CD4-positive, alpha-beta T cell (primary cell): ENCODE data around the gene MORN3. TPM values are rescaled to one million over a fixed set of nuclear protein-coding genes. Genes with fewer than 3 reads are reported as not detected.

ENCODE experiments used
- ATAC-seq: fragments of 200-7000 bp; cut with Tn5 transposase; one replicate; pipeline ENCODE4 v1.10.0; 2022; ENCODE audit warnings: mild to moderate bottlenecking; ENCODE audit not compliant: poor library complexity
- CTCF ChIA-PET: fragments of 350-600 bp; sonication (Branson Sonifier 250); formaldehyde crosslinking; loops from one replicate; lab custom pipeline; 2021; ENCODE audit warnings: antibody characterized with exemption, inconsistent platforms; lab: Charles Lee
- POLR2A ChIA-PET: fragments of 350-600 bp; sonication (Branson Sonifier 250); formaldehyde crosslinking; loops from one replicate; lab custom pipeline; 2021; ENCODE audit warnings: antibody characterized with exemption, inconsistent platforms; lab: Charles Lee
- DNase-seq, 14 experiments: peaks; one replicate each; pipeline ENCODE4 v3.0.0-alpha.2; 2013 to 2020; ENCODE audit warnings: mixed read lengths in 2 of 14
- H3K27ac ChIP-seq, 2 donors: one replicate each; pipeline versions ENCODE4 v1.5.1 to v1.7.0; 2013; ENCODE audit warnings: low read length in 2 of 2, low read depth in 1 of 2, mild to moderate bottlenecking in 1 of 2
- H3K27me3 ChIP-seq, 2 experiments: 1 replicate in 1 of 2; 2 replicates in 1 of 2; pipeline versions ENCODE4 v1.6.1 to v1.7.0; 2013; ENCODE audit warnings: low read length in 2 of 2, control low read depth in 1 of 2, mild to moderate bottlenecking in 1 of 2, moderate library complexity in 1 of 2; ENCODE audit not compliant: insufficient read depth in 2 of 2, control insufficient read depth in 1 of 2
- H3K36me3 ChIP-seq: one replicate; pipeline ENCODE4 v1.6.1; 2013; ENCODE audit warnings: low read length, control low read depth; ENCODE audit not compliant: insufficient read depth
- H3K4me1 ChIP-seq: one replicate; pipeline ENCODE4 v1.6.1; 2013; ENCODE audit warnings: low read length, control low read depth; ENCODE audit not compliant: insufficient read depth
- H3K4me3 ChIP-seq: one replicate; pipeline ENCODE4 v1.5.1; 2013; ENCODE audit warnings: mild to moderate bottlenecking, low read length, moderate library complexity
- H3K9me3 ChIP-seq, 2 experiments: 1 replicate in 1 of 2; 2 replicates in 1 of 2; pipeline versions ENCODE4 v1.6.1 to v1.7.0; 2013; ENCODE audit warnings: low read length in 2 of 2, mild to moderate bottlenecking in 2 of 2, control low read depth in 1 of 2, moderate library complexity in 1 of 2; ENCODE audit not compliant: control insufficient read depth in 1 of 2, insufficient read depth in 1 of 2
- H3K27ac Mint-ChIP-seq: one replicate; pipeline ENCODE4 v1.8.0; 2020; ENCODE audit warnings: mixed read lengths
- H3K27me3 Mint-ChIP-seq: one replicate; pipeline ENCODE4 v1.8.0; 2021; ENCODE audit warnings: mixed read lengths
- H3K36me3 Mint-ChIP-seq: one replicate; pipeline ENCODE4 v1.8.0; 2021; ENCODE audit warnings: low read depth, mixed read lengths
- H3K4me1 Mint-ChIP-seq: one replicate; pipeline ENCODE4 v1.8.0; 2021; ENCODE audit warnings: low read depth, mixed read lengths
- H3K4me3 Mint-ChIP-seq: one replicate; pipeline ENCODE4 v1.8.0; 2020; ENCODE audit warnings: mild to moderate bottlenecking, mixed read lengths
- H3K9me3 Mint-ChIP-seq: one replicate; pipeline ENCODE4 v1.8.0; 2020; ENCODE audit warnings: mixed read lengths
- CTCF ChIP-seq: fragments of 200-600 bp; IDR thresholded peaks from one replicate; pipeline ENCODE4 v1.8.0; 2022; ENCODE audit warnings: antibody characterized with exemption, mild to moderate bottlenecking
- intact Hi-C, 2 experiments: fragments of 100-400 bp; cut with DNase I in 1 of 2; cut with micrococcal nuclease in 1 of 2; formaldehyde crosslinking; loops; one replicate each; pipeline versions ENCODE4 v1.15.1 to v1.9.0; 2023 to 2025; cut with DNase I, micrococcal nuclease
- total RNA-seq, 174 experiments: library from RNA in 2 of 174; stranded (reverse) in 2 of 174; gene quantifications; one replicate each; pipeline ENCODE4 v1.2.3 and lab custom pipeline; 2021 to 2026

Gene MORN3
- total RNA-seq, 2 experiments from 2014 or later = 9.8 to 11.9 TPM

GRCh38 chr12:121628037-121628436 is 41.4 kb downstream of the MORN3 start:
- Mint-ChIP-seq H3K27ac (peak overlapping the region; percentile 99), H3K4me3 (peak overlapping the region; percentile 99), H3K36me3 (peaks cover 51% of the 10 kb centered on the region), H3K27me3 (no peaks in the 10 kb centered on the region), H3K9me3 (no peaks in the 10 kb centered on the region), H3K4me1 (peaks cover 70% of the 10 kb centered on the region)
- DNase-seq = no peak
- ChIA-PET CTCF (interaction anchor here (0.6 to 6.1 kb wide), 7 partner anchors 22 to 1187 kb away, joined by 3 to 62 read pairs (median 20); partner anchors contain the start of genes KDM2B, MORN3 and RHOF), POLR2A (interaction anchor here (0.7 to 7.0 kb wide), 16 partner anchors 9 to 617 kb away, joined by 3 to 193 read pairs (median 20); partner anchors contain the start of genes KDM2B, MORN3 and TMEM120B)
- no peaks in the 10 kb centered on the region for H3K27me3 ChIP-seq
- no peaks in the 10 kb centered on the region for H3K9me3 ChIP-seq
- H3K4me1 ChIP-seq = peaks cover 70% of the 10 kb centered on the region
- ATAC-seq = no peak
- H3K36me3 ChIP-seq = peaks cover 19% of the 10 kb centered on the region
- peak overlapping the region; percentile 89 for H3K4me3 ChIP-seq
- H3K27ac ChIP-seq = peak overlapping the region; percentile 90 to 96
- no peak for TF ChIP-seq CTCF
- intact Hi-C loops = loop anchor here in 1 of 2 experiments (5.0 kb wide), 1 partner anchor 164 kb away; the partner anchor contains the start of gene RHOF

- H3K27me3 ChIP-seq = no peaks in the 10 kb centered on the region
- no peaks in the 10 kb centered on the region for H3K9me3 Mint-ChIP-seq
- intact Hi-C loops = loop anchor here (1.0 to 5.0 kb wide), 10 partner anchors 36 to 165 kb away; partner anchors contain the start of genes MORN3 (in 1 of the 2) and RHOF (in 1 of the 2)
- H3K4me1 Mint-ChIP-seq = peaks cover 60% of the 10 kb centered on the region
- H3K4me3 ChIP-seq = peak overlapping the region; percentile 89
- H3K27ac ChIP-seq = peak overlapping the region; percentile 90 to 96
- no peaks in the 10 kb centered on the region for H3K9me3 ChIP-seq
- DNase-seq (peak; percentile 51 to 92 (median 72)), ATAC-seq (peak; percentile 45)
- peaks cover 60% of the 10 kb centered on the region for H3K4me1 ChIP-seq
- peak; percentile 32 for TF ChIP-seq CTCF
- peaks cover 41% of the 10 kb centered on the region for H3K36me3 Mint-ChIP-seq
- peak overlapping the region; percentile 99 for H3K4me3 Mint-ChIP-seq
- peak overlapping the region; percentile 99 for H3K27ac Mint-ChIP-seq
- ChIA-PET POLR2A (interaction anchor here (0.6 to 7.0 kb wide), 41 partner anchors 10 to 618 kb away, joined by 3 to 193 read pairs (median 5); partner anchors contain the start of genes DIABLO, KDM2B, MORN3 and PSMD9), CTCF (interaction anchor here (0.6 to 6.1 kb wide), 21 partner anchors 10 to 212 kb away, joined by 3 to 62 read pairs (median 4); partner anchors contain the start of genes KDM2B, MORN3 and RHOF)
- no peaks in the 10 kb centered on the region for H3K27me3 Mint-ChIP-seq
- peaks cover 10% of the 10 kb centered on the region for H3K36me3 ChIP-seq
Observed at GRCh38 chr12:121626853-121627640, 42.4 kb downstream of the MORN3 start.

DNA sequence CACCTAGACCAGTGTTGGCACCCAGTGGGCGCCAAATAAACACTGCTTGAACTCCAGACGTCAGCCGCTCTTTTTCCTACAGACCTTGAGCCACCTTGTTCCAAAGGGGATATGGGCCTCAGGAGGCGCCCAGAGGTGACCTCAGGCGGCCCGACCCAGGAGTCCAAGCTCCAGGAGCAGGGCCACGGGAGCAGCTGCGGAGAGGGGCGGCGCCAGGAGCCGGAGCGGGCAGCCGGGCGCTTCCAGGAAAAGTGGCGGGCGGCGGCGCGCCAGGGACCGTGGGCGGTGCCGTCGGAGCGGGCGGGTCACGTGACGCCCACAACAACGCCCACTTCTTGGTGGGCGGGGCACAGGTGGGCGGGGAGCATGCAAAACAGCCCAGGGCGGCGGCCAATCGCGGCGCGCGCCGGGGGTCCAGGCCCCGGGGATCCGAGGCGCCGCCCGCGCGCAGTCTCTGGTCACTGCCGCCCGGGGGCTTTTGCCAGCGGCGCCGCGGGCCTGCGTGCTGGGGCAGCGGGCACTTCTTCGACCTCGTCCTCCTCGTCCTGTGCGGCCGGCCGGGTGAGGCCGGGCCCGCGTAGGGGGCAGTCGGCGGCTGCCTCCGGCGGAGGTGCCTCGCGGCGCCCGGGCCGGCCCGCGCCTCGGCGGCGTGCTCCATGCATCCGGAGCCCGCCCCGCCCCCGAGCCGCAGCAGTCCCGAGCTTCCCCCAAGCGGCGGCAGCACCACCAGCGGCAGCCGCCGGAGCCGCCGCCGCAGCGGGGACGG is 43.2 kb downstream of the MORN3 start, which contains the start of gene ORAI1:
TSS of gene ORAI1 (plus strand) at position 444 of the 766 bp plus-strand sequence.
- CTCF ChIA-PET = interaction anchor here (0.6 to 6.1 kb wide), 18 partner anchors 11 to 213 kb away, joined by 3 to 62 read pairs (median 4); partner anchors contain the start of genes KDM2B and MORN3
- H3K4me3 ChIP-seq = peak within 1 kb of the TSS; percentile 89
- TF ChIP-seq CTCF = no peak
- peaks cover 36% of the 10 kb centered on the region for H3K36me3 Mint-ChIP-seq
- peaks cover 53% of the 10 kb centered on the region for H3K4me1 Mint-ChIP-seq
- intact Hi-C loops = loop anchor here (1.0 to 5.0 kb wide), 9 partner anchors 35 to 166 kb away; partner anchors contain the start of genes MORN3 (in 1 of the 2) and RHOF (in 1 of the 2)
- peak within 1 kb of the TSS; percentile 99 for H3K4me3 Mint-ChIP-seq
- H3K9me3 ChIP-seq = no peaks in the 10 kb centered on the region
- POLR2A ChIA-PET = interaction anchor here (0.8 to 7.0 kb wide), 34 partner anchors 10 to 600 kb away, joined by 3 to 193 read pairs (median 6); partner anchors contain the start of genes DIABLO, KDM2B, MORN3 and PSMD9
- H3K27ac Mint-ChIP-seq = peak within 1 kb of the TSS; percentile 99
- no peaks in the 10 kb centered on the region for H3K9me3 Mint-ChIP-seq
- H3K27me3 ChIP-seq = no peaks in the 10 kb centered on the region
- H3K27me3 Mint-ChIP-seq = no peaks in the 10 kb centered on the region
- H3K4me1 ChIP-seq = peaks cover 52% of the 10 kb centered on the region
- ATAC-seq (peak; percentile 70), DNase-seq (peak; percentile 91 to 98 (median 95))
- H3K27ac ChIP-seq = peak within 1 kb of the TSS; percentile 90 to 96
- peaks cover 9% of the 10 kb centered on the region for H3K36me3 ChIP-seq
